Activated T-cell treated with anti-CD3 and anti-CD28 coated beads, Interleukin-2, amount 50 U/mL, for 24 hours (primary cell): ENCODE results near the gene PTPN1.
"Not testable (repeated sequence)": the region's sequence is repeated elsewhere in the genome, so short reads cannot be mapped to it uniquely, and the experiment has no call there.

Experiments used
- DNase-seq: peaks from one replicate; pipeline ENCODE4 v3.0.0-alpha.2; 2020
- H3K27ac Mint-ChIP-seq: 2 replicates; pipeline ENCODE4 v1.8.0; 2020; ENCODE audit warnings: mild to moderate bottlenecking, mixed read lengths
- H3K27me3 Mint-ChIP-seq: 2 replicates; pipeline ENCODE4 v1.8.0; 2020; ENCODE audit warnings: mixed read lengths
- H3K36me3 Mint-ChIP-seq: 2 replicates; pipeline ENCODE4 v1.8.0; 2020; ENCODE audit warnings: low read depth, mixed read lengths
- H3K4me1 Mint-ChIP-seq: 2 replicates; pipeline ENCODE4 v1.8.0; 2020; ENCODE audit warnings: low read depth, mixed read lengths
- H3K4me3 Mint-ChIP-seq: 2 replicates; pipeline ENCODE4 v1.8.0; 2020; ENCODE audit warnings: mild to moderate bottlenecking, moderate library complexity, mixed read lengths
- H3K9me3 Mint-ChIP-seq: 2 replicates; pipeline ENCODE4 v1.8.0; 2020; ENCODE audit warnings: mixed read lengths

The PTPN1 gene

DNA sequence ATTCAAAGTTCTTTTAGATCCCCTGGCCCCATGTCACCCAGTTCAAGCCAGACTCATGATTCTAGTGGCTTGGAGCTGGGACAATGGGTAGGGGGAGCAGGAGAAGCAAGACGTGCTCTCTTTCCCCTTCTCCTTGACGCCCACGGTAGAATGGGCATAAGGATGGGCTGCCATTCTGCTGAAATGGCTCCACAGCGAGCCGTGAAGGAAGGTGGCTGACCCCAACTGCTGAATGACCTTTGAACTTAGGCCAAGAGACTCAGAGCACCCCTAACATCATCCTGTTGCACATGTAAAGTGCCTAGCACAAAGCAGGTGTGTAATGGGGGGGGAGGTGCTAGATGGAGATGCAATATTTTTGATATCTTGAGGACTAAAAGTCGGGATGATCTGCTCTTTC lies 15.8 kb upstream of the PTPN1 start:
- no peak overlapping the region for H3K4me3 Mint-ChIP-seq
- H3K27me3 Mint-ChIP-seq = no peaks in the 10 kb centered on the region
- peaks cover 29% of the 10 kb centered on the region for H3K4me1 Mint-ChIP-seq
- H3K27ac Mint-ChIP-seq = no peak overlapping the region
- no peaks in the 10 kb centered on the region for H3K36me3 Mint-ChIP-seq
- no peaks in the 10 kb centered on the region for H3K9me3 Mint-ChIP-seq
- DNase-seq = peak; percentile 15

DNA sequence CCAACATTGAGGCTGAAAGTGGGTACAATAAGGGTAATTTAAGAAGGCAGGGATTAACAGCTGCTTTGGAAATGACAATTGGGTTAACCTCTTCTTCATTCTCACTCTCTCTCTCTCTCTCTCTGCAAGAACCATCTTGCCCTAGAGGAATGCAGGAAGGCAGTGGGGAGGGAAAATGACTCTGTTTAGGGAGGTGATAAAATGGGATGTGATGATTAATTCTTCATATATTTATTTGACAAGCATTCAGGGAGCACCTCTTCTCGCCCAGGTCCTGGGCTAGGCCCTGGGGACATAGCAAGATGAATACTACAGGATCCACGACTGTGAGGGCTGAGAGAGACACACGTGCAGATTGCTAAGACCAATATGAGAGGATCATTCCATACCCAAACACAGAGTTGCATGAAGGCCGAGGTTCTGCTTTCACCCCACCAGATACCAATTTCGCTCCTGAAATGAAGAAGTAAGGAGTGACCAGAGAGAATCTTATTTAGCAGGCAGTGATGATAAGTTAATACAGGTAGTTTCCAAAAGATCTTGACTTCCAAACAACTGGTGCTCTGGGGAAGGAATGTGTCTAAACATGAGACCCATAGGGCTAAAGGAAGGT lies 13.3 kb upstream of the PTPN1 start:
- H3K27ac Mint-ChIP-seq = no peak overlapping the region
- no peaks in the 10 kb centered on the region for H3K36me3 Mint-ChIP-seq
- H3K4me1 Mint-ChIP-seq = peaks cover 27% of the 10 kb centered on the region
- H3K9me3 Mint-ChIP-seq = no peaks in the 10 kb centered on the region
- peak; percentile 9 for DNase-seq
- H3K27me3 Mint-ChIP-seq = no peaks in the 10 kb centered on the region
- H3K4me3 Mint-ChIP-seq = no peak overlapping the region

DNA sequence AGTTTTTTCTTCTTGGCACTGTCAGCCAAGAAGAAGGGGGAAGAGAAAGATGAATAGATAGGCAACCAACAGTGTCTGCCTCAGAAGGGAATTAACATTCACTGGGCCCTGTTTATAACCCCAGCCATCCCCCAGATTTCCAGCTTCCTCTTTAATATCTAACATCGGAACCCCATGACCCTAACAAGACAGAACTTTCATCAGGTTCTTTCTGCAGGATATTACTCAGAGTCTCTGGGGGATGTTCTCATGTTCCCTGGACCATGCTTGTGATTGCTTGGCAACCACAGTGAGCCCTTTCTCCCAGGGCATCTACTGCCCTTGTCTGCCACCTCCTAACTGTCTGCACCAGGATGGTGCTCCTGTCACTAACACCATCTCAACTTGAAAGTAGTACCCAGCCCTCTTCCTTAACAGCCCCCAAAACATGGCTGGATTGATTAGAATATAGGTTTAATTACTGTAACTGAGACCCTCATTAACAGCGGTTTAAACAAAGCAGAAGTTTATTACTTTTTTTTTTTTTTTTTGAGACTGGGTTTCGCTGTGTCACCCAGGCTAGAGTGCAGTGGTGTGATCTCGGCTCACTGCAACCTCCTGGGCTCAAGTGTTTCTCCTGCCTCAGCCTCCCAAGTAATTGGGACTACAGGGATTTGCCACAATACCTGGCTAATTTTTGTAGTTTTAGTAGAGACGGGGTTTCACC lies 12.0 kb upstream of the PTPN1 start:
- Mint-ChIP-seq H3K4me3 (no peak overlapping the region), H3K27me3 (no peaks in the 10 kb centered on the region), H3K36me3 (no peaks in the 10 kb centered on the region), H3K4me1 (peaks cover 15% of the 10 kb centered on the region), H3K27ac (no peak overlapping the region), H3K9me3 (no peaks in the 10 kb centered on the region)
- DNase-seq = peak; percentile 19

DNA sequence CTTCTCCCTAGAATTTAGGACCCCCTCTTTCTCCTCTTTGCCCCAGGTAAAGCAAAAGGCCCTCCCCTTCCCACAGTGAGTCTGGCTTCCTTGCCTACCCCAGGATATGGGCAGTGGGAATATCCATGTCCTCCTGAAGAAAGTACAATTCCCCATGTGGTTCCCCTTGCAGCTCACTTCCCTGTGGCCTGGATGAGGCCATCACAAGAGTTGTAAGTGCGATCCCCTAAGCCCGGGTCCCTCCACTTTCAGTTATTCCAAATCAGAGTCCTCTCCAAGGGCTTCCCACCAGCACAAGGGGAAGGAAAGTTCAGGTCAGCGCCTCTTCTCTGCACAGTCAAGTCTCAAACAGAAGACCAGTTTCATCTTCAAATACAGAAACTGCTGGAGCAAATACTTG lies 10.2 kb upstream of the PTPN1 start:
- H3K27me3 Mint-ChIP-seq = no peaks in the 10 kb centered on the region
- no peaks in the 10 kb centered on the region for H3K36me3 Mint-ChIP-seq
- H3K9me3 Mint-ChIP-seq = no peaks in the 10 kb centered on the region
- peaks cover 8% of the 10 kb centered on the region for H3K4me1 Mint-ChIP-seq
- H3K4me3 Mint-ChIP-seq = no peak overlapping the region
- no peak overlapping the region for H3K27ac Mint-ChIP-seq
- DNase-seq = peak; percentile 24

DNA sequence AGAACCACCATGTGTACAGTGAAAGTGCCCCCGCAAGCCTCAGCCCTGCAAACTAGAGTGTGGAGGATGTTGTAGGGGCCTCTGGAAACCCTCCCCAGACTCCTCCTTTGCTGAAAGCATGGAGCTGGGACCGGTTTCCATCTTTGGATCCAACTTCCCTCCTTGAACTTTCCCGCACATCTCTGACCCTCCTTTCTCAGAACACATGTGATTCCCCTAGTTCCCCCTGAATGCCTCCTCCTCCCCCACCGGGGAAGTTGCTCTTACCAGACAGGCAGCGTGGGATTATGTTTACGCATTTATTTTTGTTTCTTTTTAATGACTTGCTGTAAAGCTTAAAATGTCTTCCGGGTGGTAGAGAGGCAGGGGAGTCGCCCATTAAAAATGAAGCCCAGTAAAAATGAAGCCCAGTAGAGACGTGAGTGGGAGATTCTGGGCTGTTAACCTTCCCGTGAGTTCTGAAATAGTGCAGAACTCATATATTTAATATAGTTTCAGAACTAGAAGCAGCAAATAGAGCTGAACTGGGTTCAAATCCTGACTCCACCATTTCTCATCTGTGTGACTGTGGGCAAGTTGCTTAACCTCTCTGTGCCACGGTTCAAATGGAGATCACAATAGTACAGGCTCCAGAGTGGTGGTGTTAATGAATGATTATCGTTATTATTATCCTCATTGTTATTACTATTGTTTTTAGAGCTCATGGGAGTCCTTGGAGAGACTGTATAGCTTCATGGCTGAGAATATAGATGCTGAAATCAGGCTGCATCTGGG lies 8.0 kb upstream of the PTPN1 start:
- Mint-ChIP-seq H3K9me3 (no peaks in the 10 kb centered on the region), H3K4me3 (no peak overlapping the region), H3K4me1 (peaks cover 8% of the 10 kb centered on the region), H3K36me3 (no peaks in the 10 kb centered on the region), H3K27me3 (no peaks in the 10 kb centered on the region), H3K27ac (no peak overlapping the region)
- peak; percentile 14 for DNase-seq

DNA sequence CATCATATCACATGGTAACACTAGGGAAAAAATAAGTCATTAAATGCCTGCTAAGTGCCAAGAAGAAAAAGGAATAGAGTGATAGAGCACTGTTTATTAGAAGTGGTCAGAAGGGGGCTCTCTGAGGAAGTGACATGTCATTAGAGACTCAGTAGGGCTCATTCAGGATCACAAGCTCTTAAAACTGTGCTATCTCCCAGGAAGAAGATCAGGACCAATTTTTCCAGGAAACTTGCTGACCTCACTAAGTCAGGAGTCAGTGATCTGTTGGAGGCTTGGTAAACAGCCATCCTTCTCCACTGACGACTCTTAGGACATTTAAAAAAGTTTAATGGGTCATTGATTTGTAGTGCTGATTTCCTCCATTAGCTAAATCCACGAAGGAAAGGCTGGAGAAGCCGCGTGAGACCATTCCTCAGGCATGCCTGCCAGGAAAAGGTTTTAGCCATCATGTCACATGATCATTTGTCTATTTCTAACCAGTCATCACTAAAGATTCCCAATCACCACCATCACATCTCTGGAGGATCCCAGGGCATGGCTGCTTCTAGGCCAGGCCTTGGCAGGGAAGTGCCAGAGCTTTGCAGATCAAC lies 5.9 kb upstream of the PTPN1 start:
- Mint-ChIP-seq H3K27ac (no peak overlapping the region), H3K27me3 (no peaks in the 10 kb centered on the region), H3K4me1 (peaks cover 10% of the 10 kb centered on the region)

DNA sequence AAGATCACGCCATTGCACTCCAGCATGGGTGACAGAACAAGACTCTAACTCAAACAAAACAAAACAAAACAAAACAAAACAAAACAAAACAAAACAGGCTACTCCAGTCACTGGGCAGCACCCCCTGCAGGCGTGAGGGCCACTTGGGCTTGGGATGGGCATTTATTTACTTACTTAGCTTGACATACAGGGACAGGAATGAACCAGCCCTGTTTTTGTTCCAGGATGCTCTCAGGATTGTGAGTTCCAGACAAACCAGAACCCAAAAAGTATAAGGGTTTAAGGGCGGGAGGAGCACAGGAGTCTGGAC lies 4.0 kb upstream of the PTPN1 start:
- peaks cover 15% of the 10 kb centered on the region for H3K4me1 Mint-ChIP-seq

More for the DNA sequence above, 5.9 kb upstream of the PTPN1 start:
- DNase-seq = peak; percentile 18
- Mint-ChIP-seq H3K9me3 (no peaks in the 10 kb centered on the region), H3K4me3 (no peak overlapping the region), H3K36me3 (no peaks in the 10 kb centered on the region)

DNA sequence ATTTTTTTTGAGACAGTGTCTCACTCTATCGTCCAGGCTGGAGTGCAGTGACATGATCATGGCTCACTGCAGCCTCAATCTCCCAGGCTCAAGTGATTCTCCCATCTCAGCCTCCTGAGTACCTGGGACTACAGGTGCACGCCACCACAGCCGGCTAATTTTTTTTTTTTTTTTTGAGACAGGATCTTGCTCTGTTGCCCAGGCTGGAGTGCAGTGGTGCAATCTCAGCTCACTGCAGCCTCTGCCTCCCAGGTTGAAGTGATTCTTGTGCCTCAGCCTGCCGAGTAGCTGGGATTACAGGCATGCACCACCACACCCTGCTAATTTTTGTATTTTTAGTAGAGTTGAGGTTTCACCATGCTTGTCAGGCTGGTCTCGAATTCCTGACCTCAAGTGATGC lies 2.4 kb upstream of the PTPN1 start:
- not testable (repeated sequence) for H3K4me3 Mint-ChIP-seq
- Mint-ChIP-seq H3K4me1 (peaks cover 23% of the 10 kb centered on the region), H3K36me3 (peaks cover 23% of the 10 kb centered on the region)

More for the DNA sequence above, 4.0 kb upstream of the PTPN1 start:
- Mint-ChIP-seq H3K27me3 (no peaks in the 10 kb centered on the region), H3K9me3 (no peaks in the 10 kb centered on the region), H3K36me3 (peaks cover 11% of the 10 kb centered on the region), H3K27ac (no peak overlapping the region), H3K4me3 (no peak overlapping the region)
- DNase-seq = no peak

DNA sequence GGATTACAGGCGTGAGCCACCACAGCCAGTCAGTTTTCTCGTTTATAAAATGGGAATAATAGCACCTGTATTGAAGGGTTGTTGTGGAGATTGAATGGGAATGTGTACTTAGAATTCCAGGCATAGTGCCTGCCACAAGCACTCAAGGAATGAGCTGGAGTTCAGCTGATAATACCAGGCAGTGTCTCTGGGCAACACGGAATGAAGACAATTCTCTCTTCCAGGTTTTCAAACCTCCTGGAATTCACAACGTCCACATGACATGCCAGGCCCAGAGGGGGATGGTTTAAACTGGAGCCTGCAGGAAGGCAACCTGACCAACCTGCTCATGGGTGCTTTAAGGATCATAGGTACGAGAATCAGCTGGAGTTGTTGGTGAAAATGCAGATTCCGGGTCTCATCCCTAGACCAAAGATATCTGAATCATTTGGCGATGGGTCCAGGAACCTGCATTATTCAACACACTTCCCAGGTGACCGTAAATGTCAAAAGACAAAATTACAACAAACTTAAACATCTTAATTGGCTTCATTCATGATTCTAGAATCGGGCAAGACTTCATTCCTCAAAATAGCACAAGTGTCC lies 1.9 kb upstream of the PTPN1 start:
- no peak overlapping the region for H3K4me3 Mint-ChIP-seq
- H3K9me3 Mint-ChIP-seq = no peaks in the 10 kb centered on the region
- no peak for DNase-seq
- H3K4me1 Mint-ChIP-seq = peaks cover 28% of the 10 kb centered on the region
- H3K27me3 Mint-ChIP-seq = no peaks in the 10 kb centered on the region
- H3K27ac Mint-ChIP-seq = peak overlapping the region; percentile 55
- peaks cover 28% of the 10 kb centered on the region for H3K36me3 Mint-ChIP-seq

More for the DNA sequence above, 2.4 kb upstream of the PTPN1 start:
- H3K27ac Mint-ChIP-seq, H3K27me3 Mint-ChIP-seq, H3K9me3 Mint-ChIP-seq, DNase-seq: not testable (repeated sequence)

DNA sequence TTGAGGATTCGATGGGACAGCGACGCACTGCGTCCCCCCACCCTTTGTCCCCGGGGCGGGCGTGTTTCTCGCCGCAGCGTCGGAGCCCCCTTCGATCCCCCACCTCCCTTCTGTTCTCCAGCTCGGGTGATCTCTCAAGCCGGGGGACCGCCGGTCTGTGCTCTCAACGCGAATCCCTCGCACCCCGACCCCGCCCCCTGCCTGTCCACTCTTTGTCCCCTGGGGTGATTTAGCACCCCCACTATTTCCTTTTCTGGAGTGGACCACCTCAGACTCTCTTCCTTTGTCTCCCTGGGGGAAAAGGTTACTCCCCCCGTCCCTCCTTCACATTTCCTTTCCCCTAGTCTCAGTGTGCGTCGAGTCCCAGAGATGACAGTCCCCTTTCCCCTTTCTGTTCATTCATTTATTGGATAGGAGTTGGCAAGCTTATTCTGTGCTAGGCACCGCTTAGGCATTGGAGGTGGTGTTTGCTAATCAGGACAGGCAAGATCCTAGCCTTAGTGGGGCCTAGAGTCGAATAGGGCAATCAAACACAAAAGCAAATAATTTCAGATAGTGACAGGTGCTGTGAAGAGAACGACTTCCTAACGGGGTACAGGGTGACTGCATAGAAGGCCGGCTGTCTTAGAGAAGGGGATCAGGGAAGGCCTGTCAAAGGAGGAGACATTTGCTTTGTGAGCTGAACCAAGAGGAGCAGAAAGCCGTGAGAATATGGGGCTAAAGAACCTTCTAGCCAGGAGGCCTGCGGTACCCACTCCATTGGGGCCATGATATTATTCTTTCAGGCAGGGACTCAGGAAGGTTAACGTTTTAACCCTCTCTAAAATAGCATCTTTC lies 741 bp downstream of the PTPN1 start:
- no peaks in the 10 kb centered on the region for H3K27me3 Mint-ChIP-seq
- H3K4me3 Mint-ChIP-seq = peak overlapping the region; percentile 96
- H3K27ac Mint-ChIP-seq = peak overlapping the region; percentile 96
- peaks cover 49% of the 10 kb centered on the region for H3K4me1 Mint-ChIP-seq
- DNase-seq = peak; percentile 42
- H3K36me3 Mint-ChIP-seq = peaks cover 54% of the 10 kb centered on the region
- no peaks in the 10 kb centered on the region for H3K9me3 Mint-ChIP-seq

DNA sequence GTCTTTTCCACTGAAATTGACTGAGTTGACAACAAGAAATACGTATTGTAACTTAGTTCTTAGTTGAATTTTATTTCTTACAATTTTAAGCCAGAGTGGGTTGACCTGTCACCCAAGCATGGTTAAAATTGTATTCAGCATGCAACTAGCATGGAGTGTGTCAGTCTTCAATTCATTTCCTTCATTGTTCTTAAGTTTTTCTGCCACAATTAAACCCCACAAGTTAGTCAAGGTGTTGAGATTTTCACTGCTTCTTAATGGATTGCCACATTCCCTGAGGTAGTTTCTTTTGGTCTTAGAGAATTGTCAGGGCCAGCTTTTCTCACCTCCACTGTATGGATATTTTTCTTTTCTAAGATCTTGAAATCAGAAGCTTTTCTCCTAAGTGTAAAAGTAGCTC lies 2.1 kb downstream of the PTPN1 start:
- Mint-ChIP-seq H3K4me3 (peak overlapping the region; percentile 96), H3K9me3 (no peaks in the 10 kb centered on the region), H3K27me3 (no peaks in the 10 kb centered on the region), H3K36me3 (peaks cover 61% of the 10 kb centered on the region), H3K27ac (peak overlapping the region; percentile 96), H3K4me1 (peaks cover 62% of the 10 kb centered on the region)
- DNase-seq = no peak

DNA sequence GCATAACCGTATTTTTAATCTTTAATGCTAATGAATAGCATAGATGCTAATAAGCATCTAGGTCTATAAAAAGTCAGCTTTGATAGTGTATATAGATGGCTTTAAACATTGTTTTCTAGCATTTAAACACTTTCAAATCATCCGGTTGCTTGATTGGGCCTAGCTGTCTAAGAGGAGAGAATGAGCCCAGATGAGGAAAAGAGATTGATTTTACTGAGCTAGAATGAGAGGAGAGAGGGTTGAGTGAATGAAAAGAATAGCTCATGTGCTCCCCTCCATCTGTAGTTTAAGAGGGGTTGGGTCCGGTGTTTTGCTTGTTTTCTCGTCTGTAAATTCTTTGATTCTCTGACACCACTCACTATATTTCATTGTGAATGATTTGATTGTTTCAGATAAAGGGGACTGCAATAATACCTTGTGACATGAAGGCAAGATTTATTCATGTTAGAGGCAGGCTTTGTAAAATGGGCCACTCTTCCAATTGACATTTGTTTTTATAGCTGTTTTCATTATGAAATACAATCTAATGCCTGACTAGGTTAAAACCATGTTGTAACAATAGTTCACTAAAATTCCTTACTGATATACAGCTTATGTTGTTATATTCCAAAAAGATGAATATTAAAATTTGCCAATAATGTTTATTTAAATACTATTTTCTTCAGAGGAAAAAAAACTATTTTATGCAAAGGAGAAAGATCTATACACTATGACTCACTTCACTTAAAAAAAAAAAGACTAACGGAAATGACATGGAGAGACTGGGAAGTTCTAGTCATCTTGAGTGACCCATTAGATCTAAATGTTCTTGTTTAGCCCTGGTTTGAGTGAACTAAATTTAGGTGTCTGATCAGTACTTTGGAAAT lies 3.2 kb downstream of the PTPN1 start:
- H3K9me3 Mint-ChIP-seq = no peaks in the 10 kb centered on the region
- peak overlapping the region; percentile 96 for H3K27ac Mint-ChIP-seq
- H3K27me3 Mint-ChIP-seq = no peaks in the 10 kb centered on the region
- peaks cover 69% of the 10 kb centered on the region for H3K36me3 Mint-ChIP-seq
- peaks cover 73% of the 10 kb centered on the region for H3K4me1 Mint-ChIP-seq
- peak overlapping the region; percentile 96 for H3K4me3 Mint-ChIP-seq
- DNase-seq = no peak

DNA sequence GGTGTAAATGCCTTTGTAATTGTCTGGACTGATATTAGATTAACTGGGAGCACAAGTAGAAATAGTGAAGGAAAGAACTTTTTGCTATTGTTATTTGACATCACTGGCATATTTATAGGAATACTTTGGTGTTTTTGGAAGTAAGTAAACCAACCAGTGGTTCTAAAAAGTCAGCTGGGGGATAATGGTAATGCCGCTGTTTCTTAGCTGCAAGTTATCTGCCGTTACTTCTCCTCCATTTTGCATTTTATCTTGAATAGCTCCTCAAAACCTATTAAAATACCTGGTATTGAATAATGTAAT lies 3.8 kb downstream of the PTPN1 start:
- Mint-ChIP-seq H3K4me1 (peaks cover 75% of the 10 kb centered on the region), H3K27ac (peak overlapping the region; percentile 96), H3K9me3 (no peaks in the 10 kb centered on the region), H3K36me3 (peaks cover 72% of the 10 kb centered on the region), H3K4me3 (peak overlapping the region; percentile 96), H3K27me3 (no peaks in the 10 kb centered on the region)
- no peak for DNase-seq
